GM21619 (cell line): Measurements from ENCODE around the gene CCSER1.
"Not testable (repeated sequence)": the region's sequence is repeated elsewhere in the genome, so short reads cannot be mapped to it uniquely, and the experiment has no call there.

Source experiments
- ATAC-seq: cut with Tn5 transposase; IDR thresholded peaks from one replicate; pipeline ENCODE4 v1.9.1; 2021; ENCODE audit not compliant: unreplicated experiment

The CCSER1 gene

DNA sequence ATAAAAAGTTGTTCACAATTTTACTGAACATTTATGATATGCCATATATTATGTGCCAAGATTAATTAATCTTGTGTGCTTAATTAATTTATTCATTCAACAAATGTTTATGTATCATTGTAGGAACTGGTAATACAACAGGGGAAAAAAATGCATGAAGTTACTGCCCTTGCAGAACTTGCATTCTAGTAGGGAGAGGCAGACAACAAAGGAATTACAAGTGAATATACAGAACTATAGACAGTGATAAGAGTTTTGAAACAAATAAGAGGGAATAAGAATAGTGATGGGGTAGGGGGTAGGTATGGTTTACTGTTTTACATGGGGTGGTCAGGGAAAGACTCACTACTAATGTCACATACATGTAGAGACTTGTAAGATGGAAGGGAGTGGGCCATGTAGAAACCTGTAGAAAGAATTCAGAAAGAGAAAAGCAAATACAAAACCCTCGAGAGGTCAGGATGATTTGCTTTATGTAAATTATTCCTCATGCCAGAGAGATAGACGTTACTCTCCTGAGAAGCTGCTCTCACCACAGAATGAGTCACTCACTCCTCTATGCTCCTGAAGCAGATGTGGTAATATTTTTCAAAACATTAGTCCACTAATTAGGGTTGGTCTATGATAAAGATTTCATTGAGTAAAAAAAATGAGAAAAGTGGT lies 1321.6 kb downstream of the CCSER1 start:
- ATAC-seq: no peak

DNA sequence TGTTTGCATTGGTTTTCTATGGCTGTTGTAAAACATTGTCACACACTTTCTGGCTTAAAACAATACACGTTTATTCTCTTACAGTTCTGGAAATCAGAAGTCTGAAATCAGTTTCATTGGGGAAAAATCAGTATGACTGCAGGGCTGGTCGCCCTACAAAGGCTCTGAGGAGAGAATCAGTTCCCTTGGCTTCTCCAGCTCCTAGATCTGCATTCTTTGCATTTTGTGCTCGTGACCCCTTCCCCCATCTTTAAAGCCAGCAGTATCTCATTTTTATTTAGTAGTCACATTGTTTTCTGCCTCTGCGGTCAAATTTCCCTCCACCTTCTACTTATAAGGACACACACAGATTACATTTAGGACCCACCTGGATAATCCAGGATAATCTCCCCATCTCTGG lies 1326.9 kb downstream of the CCSER1 start:
- ATAC-seq: no peak

DNA sequence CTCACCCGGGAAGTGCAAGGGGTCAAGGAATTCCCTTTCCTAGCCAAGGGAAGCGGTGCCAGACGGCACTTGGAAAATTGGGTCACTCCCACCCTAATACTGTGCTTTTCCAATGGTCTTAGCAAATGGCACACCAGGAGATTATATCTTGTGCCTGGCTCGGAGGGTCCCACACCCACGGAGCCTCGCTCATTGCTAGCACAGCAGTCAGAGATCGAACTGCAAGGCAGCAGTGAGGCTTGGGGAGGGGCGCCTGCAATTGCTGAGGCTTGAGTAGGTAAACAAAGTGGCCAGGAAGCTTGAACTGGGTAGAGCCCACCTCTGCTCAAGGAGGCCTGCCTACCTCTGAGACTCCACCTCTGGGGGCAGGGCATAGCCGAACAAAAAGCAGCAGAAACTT lies 1335.4 kb downstream of the CCSER1 start:
- not testable (repeated sequence) for ATAC-seq

DNA sequence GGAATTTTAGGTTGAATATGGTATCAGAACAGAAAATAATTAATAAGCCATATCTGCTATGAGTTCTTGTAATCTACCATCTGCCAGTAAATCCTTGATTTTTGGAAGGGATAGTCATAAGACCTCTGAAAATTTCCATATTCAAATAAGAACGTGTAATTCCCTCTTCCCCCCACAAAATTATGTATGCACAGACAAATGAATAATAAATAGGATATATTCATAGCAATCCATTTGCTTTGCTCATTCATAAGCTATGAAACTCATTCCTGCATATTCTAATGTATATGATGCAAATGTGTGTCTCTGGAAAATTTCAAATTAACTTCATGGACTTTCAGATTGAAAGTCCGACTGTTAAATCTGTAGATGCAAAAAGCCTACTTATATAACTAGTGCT lies 1343.5 kb downstream of the CCSER1 start:
- ATAC-seq: no peak

DNA sequence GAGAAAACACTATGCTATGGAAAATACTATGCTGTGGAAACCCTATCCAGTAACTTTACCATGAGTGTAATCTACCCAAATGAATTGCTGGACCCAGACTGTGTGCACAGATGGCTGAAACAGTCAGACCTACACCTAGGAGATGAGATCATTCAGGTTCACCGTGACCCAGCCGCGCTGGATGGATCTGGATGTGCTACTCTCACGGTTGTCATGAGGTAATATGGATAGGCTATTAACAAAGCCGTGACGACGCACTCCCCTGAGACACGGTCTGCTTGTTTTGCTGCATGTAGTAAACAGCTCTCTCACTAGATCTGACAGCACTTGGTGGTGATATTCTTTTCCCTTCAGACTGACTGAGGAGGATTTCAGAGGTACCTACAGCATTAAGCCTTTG lies 1344.1 kb downstream of the CCSER1 start:
- no peak for ATAC-seq

DNA sequence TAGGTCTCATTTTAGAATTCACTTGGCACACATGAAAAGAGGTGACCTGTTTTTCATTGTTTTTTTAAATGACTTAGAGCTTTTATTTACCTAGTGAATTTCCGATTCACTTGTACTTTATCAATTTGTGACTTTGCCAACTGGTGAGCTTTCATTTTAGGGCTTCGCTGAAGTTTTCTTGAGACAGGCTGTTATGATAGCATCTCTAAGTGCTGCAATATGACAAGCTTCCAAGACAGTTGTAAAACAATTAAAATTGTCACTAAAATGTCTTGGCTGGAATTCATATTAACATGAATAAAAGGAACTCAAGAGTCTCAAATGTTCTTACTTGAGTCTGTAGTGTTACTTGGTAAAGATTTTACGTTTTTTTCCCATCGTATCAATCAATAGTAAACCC lies 1344.9 kb downstream of the CCSER1 start:
- ATAC-seq: no peak

DNA sequence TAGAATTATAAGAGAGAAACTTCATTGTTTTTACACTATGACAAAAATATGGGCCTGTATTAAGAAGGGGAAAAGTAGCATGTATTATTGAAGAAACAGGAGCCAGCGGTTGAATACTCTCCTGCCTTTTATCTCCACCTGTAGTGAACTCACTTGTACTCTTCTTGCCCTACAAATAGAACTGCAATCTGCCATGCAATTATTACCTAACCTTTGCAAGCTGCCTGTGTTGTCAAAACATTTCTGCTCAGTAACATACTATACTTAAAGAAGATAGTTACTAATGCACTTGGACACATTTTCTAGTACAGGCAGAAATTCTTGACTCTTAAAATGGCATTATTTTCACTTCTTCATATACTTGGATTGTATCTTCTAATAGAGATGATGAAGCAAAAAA lies 1358.2 kb downstream of the CCSER1 start:
- no peak for ATAC-seq

DNA sequence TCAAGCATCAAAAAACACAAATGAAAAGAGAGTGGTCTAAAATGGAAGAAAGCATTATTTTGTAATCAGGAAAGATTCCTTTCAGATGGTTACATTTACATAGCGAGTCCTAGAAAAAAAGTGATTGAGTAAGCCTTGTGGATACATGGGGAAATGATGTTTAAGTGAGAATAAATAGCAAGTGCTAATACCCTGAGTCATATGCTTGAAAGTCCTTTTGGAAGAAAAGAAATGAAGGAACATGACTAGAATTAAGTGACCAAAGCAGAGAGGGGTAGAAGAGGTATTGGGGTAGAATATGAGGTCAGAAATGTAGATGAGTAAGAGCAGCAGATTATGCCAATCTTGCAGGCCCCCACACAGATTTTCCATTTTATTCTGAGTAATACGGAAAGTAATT lies 1361.8 kb downstream of the CCSER1 start:
- ATAC-seq: no peak

DNA sequence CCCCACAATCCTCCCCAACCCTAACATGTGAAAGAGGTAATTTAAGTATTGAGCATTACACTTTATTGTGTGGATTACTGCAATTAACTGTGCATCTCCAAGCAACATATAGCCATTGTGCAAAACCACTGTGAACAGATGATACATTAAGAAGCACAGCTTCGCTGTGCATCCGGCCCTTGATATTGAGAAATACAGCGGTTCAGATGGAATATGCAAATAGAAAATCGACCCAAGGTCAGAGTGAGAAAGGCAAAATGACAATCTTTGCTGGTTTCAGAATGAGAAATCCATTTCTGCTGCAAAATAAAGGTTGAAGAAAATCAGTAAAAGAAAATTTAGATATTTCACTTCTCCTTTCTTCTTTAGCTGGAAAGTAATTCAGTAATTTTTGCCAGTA lies 1370.7 kb downstream of the CCSER1 start:
- ATAC-seq: no peak

DNA sequence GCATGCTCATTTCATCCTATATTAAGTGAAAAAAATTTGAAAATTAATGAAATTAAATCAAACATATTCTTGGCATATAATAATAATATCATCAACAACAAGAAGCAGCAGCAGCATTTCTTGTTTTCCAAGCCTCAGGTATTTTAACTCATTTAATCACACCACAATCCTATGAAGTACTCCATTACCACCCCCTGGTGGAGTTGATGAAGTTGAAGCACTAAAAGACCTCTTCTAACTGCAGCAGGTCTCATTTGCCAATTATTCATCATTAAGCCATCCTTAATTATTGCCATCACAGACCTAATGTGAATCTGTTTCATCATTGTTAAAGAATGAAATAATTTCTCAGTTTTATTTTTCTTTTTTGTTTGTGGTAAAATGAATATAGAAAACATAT lies 1375.2 kb downstream of the CCSER1 start:
- no peak for ATAC-seq

DNA sequence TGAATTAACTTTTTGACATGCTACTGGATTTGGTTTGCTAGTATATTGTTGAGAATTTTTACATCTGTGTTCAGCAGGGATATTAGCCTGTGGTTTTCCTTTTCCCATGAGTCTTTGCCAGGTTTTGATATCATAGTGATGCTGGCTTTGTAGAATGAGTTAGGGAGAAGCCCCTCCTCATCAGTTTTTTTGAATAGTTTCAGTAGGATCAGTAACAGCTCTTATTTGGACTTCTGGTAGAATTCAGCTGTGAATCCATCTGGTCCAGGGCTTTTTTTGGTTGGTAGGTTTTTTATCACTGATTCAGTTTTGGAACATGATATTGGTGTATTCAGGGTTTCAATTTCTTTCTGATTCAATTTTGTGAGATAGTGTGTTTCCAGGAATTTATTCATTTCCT lies 1386.1 kb downstream of the CCSER1 start:
- no peak for ATAC-seq

DNA sequence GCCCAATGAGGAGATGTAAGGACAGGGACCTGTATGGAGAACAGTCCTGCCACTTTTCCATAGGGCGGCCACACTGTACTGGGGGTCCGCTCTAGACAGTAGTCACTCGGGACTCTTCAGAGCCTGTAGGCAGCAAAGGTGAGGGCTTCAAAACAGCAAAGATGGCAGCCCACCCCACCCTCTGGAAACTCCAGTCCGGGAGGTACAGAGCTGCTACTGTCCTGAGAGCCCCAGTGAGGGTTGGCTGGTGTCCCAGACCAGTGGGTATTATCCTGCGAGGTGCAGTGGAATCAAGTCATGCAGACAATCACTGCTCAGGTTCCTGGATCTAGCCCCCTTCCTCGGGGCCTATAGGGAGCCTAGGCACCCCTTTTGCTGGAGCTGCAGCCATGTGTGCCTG lies 1392.0 kb downstream of the CCSER1 start:
- ATAC-seq: no peak

DNA sequence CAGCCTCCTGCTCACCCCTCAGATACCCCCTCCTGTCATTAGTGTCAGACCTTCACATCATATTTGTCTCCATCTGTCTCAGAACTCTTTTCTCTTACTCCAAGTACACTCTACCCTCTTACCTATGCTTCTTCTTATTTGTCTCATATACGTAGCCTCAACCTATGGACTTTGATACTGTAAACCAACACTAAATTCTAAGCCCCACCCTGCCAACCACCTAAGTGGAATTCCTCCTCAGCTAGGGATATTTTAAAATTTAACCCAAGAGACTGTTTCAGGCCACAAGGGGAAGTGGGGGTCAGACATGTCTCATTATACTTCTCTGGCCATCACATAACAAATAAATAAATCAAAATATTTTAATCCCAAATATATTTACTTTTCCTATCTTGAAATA lies 1398.4 kb downstream of the CCSER1 start:
- ATAC-seq: no peak

DNA sequence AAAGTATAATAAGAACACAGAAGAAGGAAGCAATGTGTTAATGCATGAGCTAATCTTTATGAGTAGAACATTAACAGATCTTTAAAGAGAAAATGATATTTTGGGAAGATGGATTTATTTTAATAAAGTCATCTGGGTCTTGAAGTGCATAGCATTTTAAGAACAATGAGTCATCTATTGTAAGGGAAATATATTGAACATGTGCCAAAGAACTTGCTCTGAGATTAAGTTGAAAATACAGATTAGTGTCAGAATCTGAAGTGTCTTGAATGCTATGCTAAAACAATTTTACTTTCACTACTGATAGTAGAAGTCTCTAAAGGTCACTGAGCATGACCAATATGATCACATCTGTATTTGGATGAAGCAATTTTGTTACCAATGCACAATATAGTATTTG lies 1399.9 kb downstream of the CCSER1 start:
- ATAC-seq: no peak

DNA sequence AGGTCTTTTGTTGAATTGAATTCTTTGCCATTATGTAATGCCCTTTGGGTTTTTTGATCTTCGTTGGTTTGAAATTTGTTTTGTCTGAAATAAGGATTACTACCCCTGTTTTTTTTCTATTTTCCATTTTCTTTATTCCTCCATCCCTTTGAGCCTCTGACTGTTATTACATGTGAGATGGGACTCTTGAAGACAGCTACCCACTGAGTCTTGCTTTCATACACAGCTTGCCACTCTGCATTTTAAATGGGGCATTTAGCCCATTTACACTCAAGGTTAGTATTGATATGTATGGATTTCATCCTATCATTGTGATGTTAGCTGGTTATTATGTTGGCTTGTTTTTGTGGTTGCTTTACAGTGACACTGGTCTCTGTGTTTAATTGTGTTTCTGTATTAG lies 1440.4 kb downstream of the CCSER1 start:
- no peak for ATAC-seq

DNA sequence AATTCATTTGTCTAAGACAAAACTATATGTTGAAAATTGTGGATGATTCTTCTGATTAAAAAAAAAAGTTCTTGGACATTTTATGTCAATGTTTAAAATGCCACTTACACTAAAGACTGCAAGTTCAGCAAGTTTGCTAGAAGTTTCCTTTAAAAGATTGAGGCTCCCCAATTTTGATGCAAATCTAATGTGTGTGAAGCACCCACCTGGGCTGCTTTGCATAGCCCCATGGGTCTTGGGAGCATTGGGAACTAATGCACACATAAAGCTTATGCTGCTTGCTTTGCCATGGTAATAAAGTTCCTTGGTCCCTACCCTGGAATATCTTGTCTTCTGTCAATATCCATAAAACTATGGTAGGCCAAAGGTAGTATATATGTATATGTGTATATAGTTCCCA lies 1450.7 kb downstream of the CCSER1 start:
- ATAC-seq: no peak

DNA sequence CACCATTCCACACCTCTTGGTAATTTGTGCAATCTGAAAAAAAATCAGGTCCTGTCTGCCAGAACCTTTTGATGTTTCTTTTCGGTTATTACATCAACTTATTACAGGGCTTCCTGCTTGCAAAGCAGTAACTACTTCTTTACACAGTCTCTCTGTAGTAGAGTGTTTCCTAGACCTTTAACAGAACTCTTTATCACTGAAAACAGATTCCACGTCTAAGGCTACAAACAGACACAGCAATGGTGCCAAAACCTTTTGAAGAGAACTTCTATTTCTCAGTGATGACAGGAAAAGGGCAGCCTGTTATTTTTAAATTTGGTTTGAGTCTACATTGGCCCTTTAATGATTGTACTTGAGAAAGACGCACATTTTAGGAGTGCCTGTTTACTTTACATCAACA lies 1463.1 kb downstream of the CCSER1 start:
- no peak for ATAC-seq

DNA sequence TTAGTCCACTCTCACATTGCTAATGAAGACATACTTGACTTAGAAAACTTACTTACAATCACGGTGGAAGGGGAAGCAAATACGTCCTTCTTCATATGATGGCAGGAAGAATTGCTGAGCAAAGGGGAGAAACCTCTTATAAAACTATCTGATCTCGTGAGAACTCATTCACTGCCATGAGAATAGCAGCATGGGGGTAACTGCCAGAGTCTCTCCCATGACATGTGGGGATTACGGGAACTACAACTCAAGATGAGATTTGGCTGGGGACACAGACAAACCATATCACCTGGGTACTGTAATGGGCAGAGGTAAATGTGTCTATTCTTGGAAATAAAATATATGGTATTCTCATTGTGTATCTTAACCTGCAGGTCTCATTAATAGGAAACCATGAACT lies 1464.9 kb downstream of the CCSER1 start:
- no peak for ATAC-seq

DNA sequence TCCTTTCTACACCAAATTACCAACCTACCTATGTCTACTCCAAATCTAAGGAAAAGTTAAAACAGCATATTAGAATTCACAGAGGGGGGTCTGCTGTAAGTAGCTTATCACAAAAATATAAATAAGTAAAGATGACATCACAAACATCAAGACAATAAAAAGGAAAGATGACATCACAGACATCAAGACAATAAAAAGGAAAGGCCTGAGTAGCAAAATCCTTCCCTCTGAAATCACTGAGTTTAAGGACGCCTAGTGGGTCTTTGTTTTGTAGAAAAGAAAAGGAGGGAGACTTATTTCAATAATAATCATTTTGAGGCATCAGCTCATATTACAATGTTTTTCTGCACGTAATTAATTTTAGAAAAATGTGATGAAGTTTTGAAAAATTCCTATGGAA lies 1469.5 kb downstream of the CCSER1 start:
- no peak for ATAC-seq

DNA sequence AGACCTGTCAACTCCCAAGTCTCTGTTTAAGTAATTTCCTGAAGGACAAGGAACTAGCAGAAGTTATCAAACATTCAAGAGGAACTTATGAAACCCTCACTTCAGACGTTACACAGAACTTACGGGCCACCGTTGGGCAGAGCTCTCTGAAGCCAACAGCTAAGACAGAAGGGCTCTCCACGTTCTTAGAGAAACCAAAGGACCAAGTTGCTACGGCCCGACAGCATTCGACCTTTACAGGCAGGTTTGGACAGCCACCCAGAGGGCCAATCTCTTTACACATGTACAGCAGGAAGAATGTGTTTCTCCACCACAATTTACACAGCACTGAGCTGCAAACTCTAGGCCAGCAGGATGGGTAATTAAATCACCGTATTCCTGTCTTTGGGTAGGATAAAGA lies 1471.5 kb downstream of the CCSER1 start:
- ATAC-seq: no peak

DNA sequence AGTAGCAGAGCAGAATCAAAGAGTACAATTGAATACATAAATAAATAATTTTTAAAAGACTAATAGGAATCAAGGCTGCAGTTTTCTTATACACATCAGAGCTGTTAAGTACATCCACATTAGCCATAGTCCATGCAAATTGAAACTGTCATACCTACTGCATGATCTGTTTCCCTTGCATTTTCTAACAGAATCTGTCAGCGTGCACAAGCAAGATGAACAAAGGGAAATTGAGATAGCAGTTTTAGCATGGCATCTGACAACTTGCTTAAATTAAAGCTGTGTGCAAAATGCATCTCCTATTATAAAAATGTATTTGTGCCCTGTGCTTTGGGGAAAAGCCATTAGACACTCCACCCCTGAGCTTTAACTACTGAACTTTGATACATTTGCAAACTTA lies 1473.1 kb downstream of the CCSER1 start:
- ATAC-seq: no peak

DNA sequence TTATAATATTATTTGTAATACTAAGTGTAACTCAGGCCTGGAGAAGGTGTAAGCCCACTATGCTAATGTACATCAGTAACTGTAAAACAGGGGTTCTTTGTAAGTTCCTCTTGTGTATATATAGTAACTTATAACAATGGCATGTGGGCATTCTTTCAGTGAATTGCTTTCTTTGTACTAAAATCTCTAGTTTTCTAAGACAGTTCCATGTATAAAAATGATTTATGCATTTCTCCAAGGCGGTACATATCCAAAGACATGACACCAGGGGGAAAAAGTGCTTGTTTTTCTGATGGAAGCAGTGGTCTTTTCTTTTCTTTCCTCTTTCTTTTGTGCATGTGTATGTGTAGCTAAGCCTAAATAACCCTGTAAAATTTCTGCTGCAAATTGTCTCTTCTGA lies 1474.2 kb downstream of the CCSER1 start:
- no peak for ATAC-seq

DNA sequence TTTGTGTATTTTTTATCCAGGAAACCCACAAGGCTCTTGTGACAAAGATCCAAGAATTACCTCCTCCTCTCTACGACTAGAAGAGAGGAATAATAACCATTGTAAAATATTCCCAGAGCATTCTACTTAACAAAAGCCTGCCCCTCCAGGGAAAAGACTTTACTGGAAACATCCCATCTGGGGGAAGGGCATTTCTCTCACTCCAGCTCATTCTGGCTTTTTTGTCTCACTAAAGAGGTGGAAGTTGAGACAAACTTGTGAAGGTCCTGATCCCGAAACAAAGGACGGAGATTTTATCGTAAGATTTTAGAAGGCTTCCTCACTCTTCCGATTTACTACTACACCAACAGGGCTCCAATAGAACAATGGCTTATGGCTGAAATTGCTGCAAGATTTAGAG lies 1484.6 kb downstream of the CCSER1 start:
- ATAC-seq: no peak

DNA sequence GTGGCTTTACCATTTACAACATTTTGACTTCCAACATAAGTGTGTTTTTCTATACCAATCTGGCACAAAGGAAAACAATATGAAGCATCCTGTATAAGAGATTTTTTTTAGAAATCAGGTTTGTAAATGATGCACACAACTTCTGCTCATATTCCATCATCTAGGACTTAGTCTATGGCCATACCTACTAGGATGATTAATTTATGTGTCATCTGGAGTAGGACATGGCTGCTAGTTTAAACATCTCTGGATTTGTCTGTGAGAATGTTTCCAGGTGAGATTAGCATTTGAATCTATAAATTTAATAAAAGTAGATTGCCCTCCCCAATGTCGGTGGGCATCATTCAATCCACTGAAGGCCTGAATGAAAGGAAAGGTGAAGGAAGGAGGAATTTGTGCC lies 1493.8 kb downstream of the CCSER1 start:
- ATAC-seq: no peak
